ENCODE measurements around the gene COBL. TPM values are rescaled to one million over a fixed set of nuclear protein-coding genes. Genes with fewer than 3 reads are reported as not detected.

COBL gene
- polyA plus RNA-seq, 3 donors = 17.9 to 26.5 (median 20.6) TPM

DNA sequence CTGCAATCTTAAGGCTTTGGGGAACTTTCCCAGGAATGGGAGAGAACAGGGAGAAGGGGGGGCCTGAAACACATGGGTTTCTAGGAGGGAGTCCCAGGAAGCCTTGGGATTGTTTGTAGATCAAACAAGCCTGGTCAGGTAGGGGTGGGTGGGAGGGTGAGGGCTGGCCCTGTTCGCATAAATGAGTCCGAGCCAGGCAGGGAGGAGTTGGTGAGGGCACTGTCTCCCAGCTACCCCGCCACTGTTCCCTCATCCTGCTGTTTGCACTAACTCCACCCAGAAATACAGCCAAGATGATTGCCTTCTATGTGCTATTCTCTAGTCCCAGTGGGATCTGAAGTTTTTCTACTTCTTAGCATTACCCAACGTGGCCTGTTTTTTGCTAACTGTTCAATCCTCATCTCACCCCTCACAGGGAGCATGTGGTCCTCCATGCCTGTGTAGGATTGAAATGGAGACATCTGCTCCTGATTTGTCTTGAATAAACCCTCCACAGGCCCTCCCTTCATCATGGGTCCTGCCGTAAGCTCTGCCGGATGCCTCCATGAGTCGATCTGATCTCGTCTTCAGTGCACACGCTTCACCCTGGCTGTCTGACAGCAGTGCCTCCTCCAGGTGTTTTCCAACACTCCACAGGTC is 257.0 kb downstream of the COBL start:
- DNase-seq = no peak

DNA sequence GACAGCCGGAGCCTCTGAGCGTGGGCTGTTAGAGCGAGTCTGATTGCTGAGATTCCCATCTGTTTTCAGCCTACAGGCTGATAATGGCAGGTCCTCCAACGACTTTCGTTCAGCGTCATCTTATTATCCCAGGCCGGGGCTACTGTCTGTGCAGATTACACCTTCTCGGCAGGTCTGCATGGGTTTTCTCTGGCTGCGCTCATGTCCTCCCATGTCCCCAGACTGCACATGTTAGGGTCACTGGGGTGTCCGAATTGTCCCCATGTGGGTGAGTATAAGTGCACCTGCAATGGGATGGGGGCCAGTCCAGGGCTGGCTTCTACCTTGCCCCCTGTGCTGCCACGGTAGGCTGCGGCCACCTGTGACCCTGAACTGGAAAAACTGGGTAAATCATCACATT is 257.8 kb downstream of the COBL start:
- no peak for DNase-seq

DNA sequence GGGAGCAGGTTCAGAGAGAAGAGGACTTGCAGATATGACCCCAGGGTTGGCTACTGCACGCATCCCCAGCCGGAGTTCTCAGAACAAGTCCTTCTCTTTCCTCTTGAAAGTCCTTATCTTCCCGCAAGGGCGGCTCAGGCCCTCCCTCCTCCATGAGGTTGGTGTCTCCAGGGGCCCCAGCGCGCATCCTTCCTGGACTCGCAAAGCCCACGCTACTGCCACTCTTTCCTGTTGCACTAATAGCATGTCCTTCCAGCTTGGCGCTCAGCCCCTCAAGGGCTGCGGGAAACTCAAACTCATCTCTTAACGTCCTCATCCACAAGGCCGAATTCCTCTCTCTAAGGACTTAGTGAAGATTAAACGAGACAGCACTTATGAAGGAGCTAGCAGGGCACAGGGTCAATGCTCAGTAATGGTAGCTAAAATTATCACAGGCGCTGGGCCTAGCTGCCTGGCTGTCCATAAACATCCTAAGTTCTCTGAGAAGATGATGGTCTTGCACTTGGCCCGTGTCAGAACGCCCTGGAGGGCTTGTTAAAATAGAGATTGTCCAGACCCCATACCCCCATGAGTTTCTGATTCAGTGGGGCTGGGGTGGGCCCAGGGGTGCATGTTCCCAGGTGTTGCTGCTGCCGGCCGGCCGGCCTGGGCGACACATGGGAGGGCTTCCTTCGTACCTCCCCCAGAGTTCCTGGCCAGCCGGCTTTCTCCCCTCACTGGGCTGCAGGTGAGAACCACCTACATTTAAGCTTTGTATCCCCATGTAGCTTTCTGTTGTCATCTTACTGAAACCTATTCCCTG is 261.4 kb downstream of the COBL start:
- no peak for DNase-seq

DNA sequence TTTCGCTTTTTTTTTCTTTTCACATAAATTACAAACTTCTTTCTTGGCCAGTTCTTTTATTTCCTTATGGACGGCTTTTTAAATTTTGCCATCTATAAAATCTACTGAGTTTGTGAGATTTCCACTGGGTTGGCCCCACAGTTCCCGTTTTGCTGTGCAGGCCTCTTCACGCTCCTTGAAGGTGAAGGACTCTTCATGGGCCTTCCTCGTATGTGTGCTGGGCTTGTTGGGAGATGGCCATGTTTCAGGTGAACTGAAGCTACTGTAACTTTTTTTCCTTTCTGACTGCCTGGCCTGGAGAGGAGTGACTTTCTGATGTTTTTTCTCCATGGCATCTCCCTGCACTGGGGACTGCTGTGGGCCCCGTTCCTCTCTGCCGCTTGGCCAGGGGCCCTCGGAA is 262.4 kb downstream of the COBL start:
- no peak for DNase-seq

DNA sequence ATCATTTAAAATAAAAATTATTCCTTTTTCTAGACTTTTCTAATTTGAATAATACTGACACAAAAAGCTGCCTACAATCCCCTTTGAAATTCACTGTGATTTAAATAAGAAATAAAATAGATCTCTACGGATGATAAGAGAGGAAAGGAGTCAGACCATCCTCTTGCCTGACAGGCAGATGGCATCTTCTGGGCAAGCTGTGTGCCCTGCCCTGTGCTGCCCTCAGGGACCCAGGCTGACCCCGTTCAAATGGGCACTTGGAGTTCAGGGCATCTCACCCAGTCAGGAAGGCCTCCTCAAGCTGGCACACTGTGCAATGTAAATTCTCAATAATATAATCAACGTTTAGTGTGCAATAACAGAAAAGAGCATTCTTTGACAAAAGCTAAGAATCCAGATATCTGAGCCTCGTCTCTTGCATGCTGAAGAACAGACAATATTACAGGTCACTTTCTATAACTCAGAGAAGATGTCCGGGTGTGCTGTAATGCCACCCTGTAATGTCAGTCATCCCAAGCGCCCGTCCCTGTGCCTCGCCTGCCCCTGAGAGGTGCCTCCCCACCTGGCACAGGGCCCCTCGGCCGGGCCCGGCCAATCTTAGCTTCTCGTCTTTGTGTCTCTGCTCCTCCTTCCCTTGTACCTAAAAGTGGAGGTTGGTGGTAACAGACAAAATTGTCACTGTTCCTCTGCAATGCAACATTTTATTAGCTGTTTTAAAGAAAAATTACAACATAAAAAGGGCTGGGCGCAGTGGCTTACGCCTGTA is 263.3 kb downstream of the COBL start:
- no peak for DNase-seq

DNA sequence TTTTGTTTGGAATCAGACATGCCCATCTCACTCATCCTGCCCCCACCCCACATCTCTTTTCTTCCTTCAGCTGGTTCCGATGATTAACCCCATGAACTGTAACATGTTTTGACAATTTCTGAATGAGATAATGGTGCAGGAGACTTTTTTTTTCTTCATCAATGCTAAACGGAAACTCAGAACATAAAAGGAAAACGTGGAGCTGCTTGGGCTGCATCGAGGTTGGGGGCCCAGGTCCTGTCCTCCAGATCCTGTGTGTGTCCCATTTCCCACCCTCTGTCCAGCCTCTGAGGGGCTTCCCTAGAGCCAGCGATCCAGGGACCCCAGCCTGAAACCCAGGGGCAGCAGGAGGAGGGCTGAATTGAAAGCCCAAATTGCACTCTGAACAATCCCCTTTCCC is 270.1 kb downstream of the COBL start:
- no peak for DNase-seq

DNA sequence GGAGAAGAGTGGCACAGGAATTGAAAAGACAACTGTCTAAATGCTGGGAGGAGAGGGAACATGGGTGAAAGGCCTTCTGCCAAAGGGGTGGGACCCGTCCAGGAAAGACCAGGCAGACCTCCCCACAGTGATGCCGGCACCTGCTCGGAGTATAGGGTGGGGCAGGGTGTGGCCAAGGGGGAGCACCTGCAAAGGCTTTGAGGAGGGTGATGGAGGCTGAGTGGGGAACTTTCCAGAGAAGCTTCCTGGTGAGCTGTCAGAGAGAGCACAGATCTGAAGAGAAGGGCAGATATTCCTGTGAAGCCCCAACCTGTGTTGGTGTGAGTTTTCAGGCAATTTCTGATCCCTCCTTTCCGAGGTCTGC is 270.5 kb downstream of the COBL start:
- DNase-seq = no peak

DNA sequence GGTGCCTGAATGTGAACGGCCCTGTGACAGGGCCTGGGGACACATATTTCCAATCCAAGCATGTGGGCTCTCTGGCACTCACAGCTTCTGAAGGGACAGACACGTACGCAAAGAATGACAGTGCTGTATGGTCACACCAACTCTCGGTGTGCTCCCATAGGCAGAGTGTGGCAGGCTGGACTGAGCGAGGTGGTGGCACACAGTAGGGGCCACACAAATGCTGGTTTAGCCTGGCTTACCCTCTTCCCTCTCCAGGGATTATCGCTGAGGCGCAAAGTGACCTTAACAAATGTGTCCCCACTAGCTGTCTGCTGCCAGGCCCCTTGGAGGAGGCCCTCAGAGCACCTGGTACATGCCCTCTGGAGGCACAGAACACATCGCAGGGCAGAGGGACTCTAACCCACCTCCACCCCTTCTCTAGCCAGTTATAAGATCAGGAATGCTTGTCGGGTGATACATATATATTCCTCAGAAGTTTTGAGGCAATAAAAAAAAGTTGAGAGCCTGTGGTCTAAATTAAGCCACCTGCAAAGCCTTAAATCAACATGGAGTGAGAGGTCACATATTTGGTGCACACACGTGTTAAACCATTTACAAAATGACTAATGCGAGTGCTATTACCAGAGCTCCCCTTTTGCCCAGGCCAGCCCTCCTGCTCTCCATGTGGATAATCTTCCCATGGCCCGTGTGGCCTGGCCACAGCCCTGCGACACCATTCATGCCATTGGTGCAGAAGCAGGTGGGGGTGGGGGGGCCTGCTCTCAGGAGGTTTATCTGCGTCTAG is 271.1 kb downstream of the COBL start:
- no peak for DNase-seq

DNA sequence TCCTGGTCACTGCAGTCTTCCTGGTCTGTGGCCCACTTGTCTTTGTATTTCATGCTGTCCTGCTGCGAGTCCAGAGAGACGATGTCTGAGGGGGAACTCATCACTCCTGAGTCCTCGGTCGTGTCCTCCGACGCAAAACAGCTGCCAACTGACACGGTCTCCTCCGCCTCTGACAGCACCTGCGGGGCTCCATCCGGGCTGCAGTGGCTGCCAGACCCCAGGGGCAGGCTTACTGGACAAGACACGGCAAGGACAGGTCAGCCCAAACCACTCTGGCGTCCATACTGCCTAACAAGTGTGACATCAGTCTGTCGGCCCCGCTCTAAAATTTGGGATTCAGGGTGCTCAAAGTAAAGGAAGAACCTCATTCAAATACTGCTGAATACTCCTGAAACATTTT is 273.1 kb downstream of the COBL start:
- DNase-seq = no peak

DNA sequence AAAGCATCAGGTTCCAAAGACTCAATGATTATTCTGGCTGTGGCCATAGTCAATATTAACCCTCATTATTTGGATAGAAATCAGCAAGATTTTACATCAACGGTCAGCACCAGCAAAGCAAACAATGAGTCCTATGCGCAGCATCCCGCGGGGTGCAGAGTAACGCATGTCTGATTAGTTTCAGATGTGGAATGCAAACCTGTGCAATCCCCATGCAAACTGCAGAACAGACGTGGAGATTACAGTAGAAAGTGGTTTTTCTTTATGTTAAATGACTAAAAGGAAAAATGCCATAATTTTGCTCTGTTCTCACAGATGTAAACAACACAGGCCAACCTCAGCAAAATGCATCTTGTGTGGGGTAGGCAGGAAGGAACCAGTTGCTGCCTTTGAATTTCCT is 275.8 kb downstream of the COBL start:
- DNase-seq = no peak

DNA sequence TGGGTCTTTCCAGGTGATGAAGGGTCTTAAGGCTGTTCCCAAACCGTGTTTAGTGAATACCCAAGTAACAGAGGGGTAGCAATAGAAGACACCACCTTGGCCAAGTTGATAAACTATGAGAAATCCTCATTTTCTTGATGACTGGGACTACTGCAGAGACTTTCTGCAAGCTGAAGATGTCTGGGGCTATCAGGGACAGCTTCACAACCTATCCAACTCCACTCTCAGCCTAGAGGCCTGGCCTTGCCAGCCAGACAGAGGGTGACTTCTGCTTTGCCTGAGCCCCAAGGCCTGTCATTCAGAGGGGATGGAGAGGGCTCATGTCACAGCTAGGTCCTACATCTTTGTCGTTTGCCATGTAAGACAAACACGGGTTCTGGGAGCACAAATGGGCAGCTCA is 278.0 kb downstream of the COBL start:
- DNase-seq = no peak

DNA sequence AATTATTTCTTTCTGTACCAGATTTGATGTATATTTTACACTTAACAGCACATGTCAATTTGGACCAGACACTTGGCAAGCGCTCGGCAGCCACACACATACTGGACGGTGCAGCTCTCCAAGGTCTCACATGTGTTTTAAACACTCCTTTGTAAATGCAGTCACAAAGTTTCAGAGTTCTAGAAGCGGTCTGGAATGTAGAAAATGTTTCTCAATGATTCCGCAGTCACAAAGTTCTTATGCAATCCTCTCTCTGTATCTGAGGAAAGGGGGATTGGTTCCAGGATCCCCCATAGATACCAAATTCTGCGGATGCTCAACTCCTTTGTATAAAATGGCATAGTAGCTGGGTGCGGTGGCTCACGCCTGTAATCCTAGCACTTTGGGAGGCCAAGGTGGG is 280.9 kb downstream of the COBL start:
- no peak for DNase-seq

DNA sequence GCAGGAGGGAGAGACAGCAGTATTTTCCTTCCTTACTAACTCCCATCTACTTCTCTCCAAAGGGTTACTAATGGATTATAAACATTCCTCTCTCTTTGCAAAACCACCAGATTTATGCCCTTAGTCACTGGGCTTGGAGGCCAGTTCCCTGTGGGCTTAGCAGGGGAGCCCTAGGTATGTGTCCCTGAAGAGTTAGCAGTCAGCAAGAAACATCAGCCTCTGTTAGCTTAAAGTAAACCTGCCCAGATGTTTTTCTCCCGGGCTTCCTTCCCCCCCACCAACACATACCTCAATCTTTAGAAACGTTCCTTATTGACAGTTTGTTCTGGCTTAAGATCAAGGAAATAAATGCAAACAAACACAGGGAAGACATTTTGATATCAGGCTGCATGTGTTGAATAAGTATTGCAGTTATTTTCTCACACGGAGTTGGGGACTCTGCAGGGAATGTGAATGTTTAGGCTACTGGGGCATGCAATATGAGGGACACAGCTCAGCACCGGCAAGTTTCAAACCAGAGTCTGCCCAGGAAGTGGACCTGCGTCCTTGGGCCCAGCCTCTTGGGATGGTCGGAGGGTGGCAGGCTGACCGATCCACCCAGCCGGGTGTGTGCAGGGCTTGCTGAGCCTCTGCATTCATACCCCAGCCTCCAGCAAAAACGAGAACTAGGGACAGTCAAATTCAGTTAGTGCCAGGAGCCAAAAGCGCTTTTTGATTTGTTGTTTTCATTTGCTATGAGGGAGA is 281.9 kb downstream of the COBL start:
- DNase-seq = no peak

DNA sequence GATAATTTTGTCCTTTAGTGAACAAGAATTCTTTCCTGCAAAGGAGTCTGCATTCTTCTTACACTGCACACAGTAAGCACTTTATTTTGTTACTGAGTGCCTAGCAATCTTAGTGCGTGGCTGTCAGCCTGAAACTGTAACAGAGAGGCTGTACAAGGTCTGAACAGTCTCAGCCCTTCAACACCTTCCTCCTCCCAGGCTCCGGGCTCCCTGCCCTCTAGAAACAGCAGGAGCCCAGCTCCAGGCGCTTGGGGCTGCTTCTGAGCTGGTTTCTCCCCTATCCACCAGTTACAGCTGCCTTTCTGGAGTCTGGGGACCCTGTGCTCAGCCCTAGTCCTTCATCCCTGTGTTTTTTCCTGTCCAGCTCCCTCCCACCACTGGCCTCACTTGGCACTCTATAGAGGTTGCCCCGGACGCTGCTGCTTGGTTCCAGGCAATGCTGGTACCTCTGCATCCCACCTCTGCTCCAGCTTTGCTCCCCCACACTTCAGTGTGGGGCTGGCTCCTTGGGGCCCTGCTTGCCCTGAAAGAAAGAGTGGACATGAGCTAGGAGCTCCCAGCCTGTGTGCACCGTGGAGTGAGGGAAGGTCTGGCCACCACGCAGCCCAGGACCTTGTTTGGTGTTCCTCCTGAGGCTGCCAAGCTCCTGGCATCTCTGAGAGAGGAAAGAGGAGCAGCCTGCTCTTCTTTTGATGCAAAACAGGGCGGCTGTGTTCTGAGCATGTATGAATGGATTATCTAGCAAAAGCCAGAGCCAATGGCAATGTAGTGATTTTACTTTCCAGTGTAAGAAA is 282.7 kb downstream of the COBL start:
- no peak for DNase-seq

DNA sequence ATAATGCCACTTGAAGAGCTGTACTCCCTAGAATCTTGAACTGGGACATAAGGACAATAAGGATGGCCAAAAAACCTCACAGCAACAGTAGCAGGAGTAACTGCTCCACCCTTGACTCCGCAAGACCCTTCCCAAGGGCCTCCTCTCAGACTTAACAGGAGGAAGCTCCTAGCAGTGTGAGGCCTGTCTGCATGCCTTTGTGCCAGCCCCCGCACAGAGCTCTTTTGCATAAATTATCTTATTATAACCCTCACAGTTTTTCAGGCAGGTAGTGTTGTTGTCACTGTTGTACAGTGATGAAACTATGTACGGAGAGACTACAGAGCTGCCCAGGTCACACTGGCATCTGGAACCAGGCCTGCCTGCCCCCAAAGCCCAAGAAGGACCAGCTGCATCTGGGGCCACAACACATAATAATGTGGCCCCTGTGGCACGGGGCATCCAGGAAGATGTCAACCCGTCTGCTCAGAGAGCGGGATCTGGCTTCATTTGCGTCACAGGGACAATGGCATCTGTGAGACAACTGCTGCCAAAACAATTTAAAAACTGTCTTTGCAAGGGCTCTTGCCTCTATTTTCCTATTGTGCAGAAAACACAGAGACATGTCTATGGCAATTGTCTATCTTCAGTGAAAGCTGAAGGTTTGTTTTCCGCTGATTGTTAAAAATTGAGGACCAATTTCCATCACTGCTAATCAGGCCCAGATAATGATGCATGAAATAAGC is 284.7 kb downstream of the COBL start:
- no peak for DNase-seq

DNA sequence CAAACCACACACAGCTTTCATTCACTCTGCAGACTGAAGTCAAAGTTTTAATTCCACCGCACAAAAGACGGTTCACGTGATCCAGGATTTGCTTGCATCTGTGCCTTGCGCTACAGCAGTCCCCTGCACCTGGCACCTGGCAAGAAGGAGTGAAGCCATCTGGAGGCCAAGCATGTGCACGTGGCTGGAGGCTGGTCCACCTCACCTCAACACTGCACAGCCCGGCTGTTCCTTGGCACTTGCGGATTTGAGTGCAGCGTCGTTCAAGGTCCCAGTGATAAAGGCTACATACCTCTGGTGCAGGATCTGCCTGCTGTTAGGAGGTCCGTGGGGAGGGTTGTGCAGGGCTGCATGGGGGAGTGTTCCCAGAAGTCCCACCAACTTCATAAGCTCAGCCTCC is 285.4 kb downstream of the COBL start:
- DNase-seq = no peak

DNA sequence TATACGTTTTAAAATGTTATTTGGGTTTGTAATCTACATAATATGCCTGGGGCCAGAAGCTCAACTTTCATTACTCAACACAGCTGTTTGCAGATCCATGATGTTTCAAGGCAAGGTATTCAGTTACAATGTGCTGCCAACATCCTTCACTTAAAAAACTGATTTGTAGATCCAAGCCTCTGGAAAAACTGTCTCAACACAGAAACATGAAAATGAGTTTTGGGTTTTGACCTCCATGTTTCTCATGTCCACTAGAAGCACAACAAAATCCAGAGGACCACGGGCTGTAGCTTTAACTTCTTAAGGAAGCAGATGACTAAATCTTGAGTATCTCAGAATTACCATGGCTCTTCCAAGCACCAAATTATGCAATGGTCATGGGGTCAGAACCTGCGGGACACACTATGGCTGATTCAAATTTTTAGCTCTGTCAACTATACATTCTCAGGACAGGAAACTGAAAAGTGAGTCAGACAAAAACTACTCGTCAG is 286.9 kb downstream of the COBL start:
- no peak for DNase-seq

DNA sequence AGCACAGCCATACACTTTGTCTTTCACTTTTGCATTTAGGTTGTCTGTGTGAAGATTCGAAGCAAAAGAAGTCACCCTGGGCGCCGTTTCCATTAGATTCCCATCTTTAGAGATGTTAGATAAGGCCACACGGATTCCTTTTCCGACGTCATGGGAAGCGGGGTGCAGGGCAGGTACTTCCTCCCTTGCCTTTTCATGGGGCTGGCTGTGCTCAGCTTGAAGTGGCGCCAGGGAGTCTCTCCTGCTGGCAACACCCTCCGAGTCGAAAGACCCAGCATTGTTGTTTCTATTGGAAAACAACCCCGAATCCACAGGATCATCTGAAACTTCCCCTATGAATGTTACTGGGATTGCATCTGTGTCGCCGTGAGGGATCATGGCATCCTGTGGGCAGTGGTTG is 287.5 kb downstream of the COBL start:
- DNase-seq = no peak

DNA sequence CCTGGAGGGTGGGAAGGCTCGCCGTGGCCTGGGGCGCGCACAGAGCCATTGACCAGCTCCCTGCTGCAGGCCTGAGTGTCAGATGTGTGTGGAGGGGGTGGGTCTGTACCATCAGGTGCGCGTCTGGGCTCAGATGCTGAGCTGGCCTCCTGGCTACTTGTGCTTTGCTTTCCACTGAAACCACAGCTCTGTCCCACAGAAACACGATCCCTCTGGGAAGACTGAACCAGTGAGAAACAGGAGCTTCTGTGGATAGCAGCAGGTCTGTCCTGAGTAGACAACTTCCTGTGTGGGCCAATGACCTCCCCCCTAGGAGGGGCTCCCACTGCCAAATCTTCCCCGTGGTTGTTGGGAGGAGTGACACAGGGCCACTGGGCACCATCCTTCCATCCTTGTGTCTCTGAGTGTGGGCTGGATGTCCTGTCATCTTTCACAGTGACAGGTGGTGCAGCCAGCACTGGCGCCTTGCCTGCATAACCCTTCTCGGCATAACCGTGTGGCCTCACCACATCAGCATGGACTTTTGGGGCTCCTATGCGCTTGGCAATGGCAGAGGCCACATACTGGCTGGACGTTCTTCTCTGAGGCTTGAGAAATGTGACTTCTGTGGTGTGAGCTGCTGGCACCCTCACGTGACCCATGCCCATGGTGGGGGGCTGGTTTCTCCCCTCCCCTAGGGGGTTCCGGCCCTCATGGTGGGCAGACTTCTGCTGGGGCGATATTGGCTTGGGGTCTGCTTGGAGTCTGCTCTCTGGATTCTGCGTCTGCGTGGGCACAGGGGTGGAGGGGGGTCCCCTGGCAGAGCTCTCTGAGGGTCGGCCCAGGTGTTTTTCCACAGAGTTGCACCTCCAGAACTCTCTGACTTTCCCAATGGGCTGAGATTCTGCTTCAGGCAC is 288.4 kb downstream of the COBL start:
- DNase-seq = no peak
